Peyer's patch (tissue), 4 donors: Measurements from ENCODE around the gene TMC1.

Experiments
- POLR2A ChIP-seq, 2 donors: fragments of 450-650 bp; IDR thresholded peaks; one replicate each; pipeline ENCODE4 v1.5.1; 2017; ENCODE audit warnings: antibody characterized with exemption in 2 of 2, mild to moderate bottlenecking in 2 of 2, moderate library complexity in 2 of 2
- TF ChIP-seq, protein P1 (sequence below), 6 experiments: fragments of 450-650 bp in 4 of 6; fragments of 200-600 bp in 2 of 6; sonication (generic) in 1 of 6; IDR thresholded peaks; one replicate each; pipeline ENCODE4 v1.5.1; 2017 to 2019; ENCODE audit warnings: antibody characterized with exemption in 6 of 6, mild to moderate bottlenecking in 3 of 6, moderate library complexity in 1 of 6

DNA sequence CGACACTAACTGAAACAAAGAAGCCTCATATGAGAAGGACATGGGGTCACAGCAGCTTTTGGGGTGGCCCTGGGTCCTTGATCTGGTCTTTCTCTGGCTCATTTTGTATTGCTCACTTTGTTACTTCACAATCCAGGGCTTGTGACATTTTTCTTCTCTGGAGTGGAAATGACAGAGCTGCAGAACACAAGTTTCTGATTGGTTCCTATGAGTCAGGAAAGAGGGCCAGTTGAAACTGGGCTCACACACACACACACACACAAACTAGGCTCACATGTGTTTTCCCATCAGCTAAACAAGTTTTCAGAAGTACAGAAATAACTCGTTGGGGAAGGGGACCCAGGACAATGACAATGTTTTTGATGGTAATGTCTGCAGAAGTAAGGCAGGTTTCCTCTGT lies 54.3 kb downstream of the TMC1 start:
- TF ChIP-seq, protein P1, sequence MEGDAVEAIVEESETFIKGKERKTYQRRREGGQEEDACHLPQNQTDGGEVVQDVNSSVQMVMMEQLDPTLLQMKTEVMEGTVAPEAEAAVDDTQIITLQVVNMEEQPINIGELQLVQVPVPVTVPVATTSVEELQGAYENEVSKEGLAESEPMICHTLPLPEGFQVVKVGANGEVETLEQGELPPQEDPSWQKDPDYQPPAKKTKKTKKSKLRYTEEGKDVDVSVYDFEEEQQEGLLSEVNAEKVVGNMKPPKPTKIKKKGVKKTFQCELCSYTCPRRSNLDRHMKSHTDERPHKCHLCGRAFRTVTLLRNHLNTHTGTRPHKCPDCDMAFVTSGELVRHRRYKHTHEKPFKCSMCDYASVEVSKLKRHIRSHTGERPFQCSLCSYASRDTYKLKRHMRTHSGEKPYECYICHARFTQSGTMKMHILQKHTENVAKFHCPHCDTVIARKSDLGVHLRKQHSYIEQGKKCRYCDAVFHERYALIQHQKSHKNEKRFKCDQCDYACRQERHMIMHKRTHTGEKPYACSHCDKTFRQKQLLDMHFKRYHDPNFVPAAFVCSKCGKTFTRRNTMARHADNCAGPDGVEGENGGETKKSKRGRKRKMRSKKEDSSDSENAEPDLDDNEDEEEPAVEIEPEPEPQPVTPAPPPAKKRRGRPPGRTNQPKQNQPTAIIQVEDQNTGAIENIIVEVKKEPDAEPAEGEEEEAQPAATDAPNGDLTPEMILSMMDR (IDR thresholded peaks at IDR 0.05) = no peak
- no peak for TF ChIP-seq POLR2A (IDR thresholded peaks at IDR 0.05)
